GM19035 (cell line): ENCODE results near the gene RPS16.

ENCODE experiments used
- ATAC-seq: cut with Tn5 transposase; IDR thresholded peaks from one replicate; pipeline ENCODE4 v1.9.1; 2021; ENCODE audit not compliant: unreplicated experiment

Gene RPS16

GRCh38 chr19:39407660-39408391, 27.9 kb downstream of the RPS16 start:
- no peak for ATAC-seq

- ATAC-seq = no peak
Observed at GRCh38 chr19:39407410-39407659, 28.4 kb downstream of the RPS16 start.

GRCh38 chr19:39406656-39407409, 28.9 kb downstream of the RPS16 start, which contains the start of gene ZFP36:
ZFP36 (plus strand) TSS chr19:39406847; CDS start chr19:39406905, 58 bp downstream.
- peak; percentile 21 for ATAC-seq

GRCh38 chr19:39405958-39406655, 29.6 kb downstream of the RPS16 start:
- ATAC-seq = no peak

- ATAC-seq = no peak
Observed at GRCh38 chr19:39405261-39405957, 30.3 kb downstream of the RPS16 start.

- peak; percentile 33 for ATAC-seq
Observed at GRCh38 chr19:39403331-39404312, 32.1 kb downstream of the RPS16 start.

- peak; percentile 34 for ATAC-seq
Observed at GRCh38 chr19:39402346-39403300, 33.1 kb downstream of the RPS16 start.

- no peak for ATAC-seq
Observed at GRCh38 chr19:39401549-39402345, 34.0 kb downstream of the RPS16 start.

GRCh38 chr19:39401070-39401548, 34.6 kb downstream of the RPS16 start:
- no peak for ATAC-seq

- no peak for ATAC-seq
Observed at GRCh38 chr19:39400061-39400460, 35.7 kb downstream of the RPS16 start.

GRCh38 chr19:39399668-39400050, 36.1 kb downstream of the RPS16 start:
- ATAC-seq = no peak

- ATAC-seq = no peak
Observed at GRCh38 chr19:39398297-39398864, 37.4 kb downstream of the RPS16 start.

- ATAC-seq = no peak
Observed at GRCh38 chr19:39397360-39398296, 38.1 kb downstream of the RPS16 start.

- ATAC-seq = peak; percentile 93
Observed at GRCh38 chr19:39390751-39391437, 44.9 kb downstream of the RPS16 start, which contains the start of the genes MED29 and PAF1. MED29 (plus strand) TSS chr19:39391378; CDS start chr19:39391423, 45 bp downstream. PAF1 (minus strand) TSS chr19:39391106; CDS start chr19:39390864, 242 bp downstream.

GRCh38 chr19:39390451-39390750, 45.3 kb downstream of the RPS16 start:
- ATAC-seq = no peak
